ENCODE results near the gene GATB. TPM values are rescaled to one million over a fixed set of nuclear protein-coding genes. Genes with fewer than 3 reads are reported as not detected.
A peak's percentile ranks its signal among the peaks of the same experiment; 100 is the strongest.

Gene GATB
- total RNA-seq, 1 experiment from 2014 or later = 21.2 TPM

- 0 out of 7 replicates have a peak overlapping the region, but pooled peaks of 1 of the 3 experiments have one; percentile 44 for H3K27ac Mint-ChIP-seq
- TF ChIP-seq, protein P1, sequence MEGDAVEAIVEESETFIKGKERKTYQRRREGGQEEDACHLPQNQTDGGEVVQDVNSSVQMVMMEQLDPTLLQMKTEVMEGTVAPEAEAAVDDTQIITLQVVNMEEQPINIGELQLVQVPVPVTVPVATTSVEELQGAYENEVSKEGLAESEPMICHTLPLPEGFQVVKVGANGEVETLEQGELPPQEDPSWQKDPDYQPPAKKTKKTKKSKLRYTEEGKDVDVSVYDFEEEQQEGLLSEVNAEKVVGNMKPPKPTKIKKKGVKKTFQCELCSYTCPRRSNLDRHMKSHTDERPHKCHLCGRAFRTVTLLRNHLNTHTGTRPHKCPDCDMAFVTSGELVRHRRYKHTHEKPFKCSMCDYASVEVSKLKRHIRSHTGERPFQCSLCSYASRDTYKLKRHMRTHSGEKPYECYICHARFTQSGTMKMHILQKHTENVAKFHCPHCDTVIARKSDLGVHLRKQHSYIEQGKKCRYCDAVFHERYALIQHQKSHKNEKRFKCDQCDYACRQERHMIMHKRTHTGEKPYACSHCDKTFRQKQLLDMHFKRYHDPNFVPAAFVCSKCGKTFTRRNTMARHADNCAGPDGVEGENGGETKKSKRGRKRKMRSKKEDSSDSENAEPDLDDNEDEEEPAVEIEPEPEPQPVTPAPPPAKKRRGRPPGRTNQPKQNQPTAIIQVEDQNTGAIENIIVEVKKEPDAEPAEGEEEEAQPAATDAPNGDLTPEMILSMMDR (conservative IDR thresholded peaks at IDR 0.05) = no peak
- Histone ChIP-seq H3K18ac (ENCODE audit: insufficient read length, low read depth, low read length) (no peak overlapping the region), H3K79me2 (ENCODE audit: insufficient read depth, low read length) (no peaks in the 10 kb centered on the region), H2AK5ac (ENCODE audit: insufficient read length, low read length) (no peak overlapping the region), H4K5ac (ENCODE audit: insufficient read length, low read depth, low read length) (no peak overlapping the region), H3K27me3 (ENCODE audit: insufficient read depth, low read length) (no peaks in the 10 kb centered on the region), H3K56ac (ENCODE audit: insufficient read length, low read depth, low read length) (no peak overlapping the region), H4K20me1 (ENCODE audit: control insufficient read depth, insufficient read depth, insufficient read length) (peaks cover 2% of the 10 kb centered on the region), H2BK5ac (ENCODE audit: insufficient read length, low read length) (no peak overlapping the region), H3K79me1 (ENCODE audit: insufficient read depth, low read depth, low read length, poor library complexity, severe bottlenecking) (no peaks in the 10 kb centered on the region), H4K8ac (replicated peaks; ENCODE audit: insufficient read length, low read depth, low read length) (no peak overlapping the region), H2BK15ac (ENCODE audit: low read depth, low read length) (no peak overlapping the region), H3K23ac (ENCODE audit: insufficient read length, low read depth, low read length) (no peak overlapping the region), H3T11ph (ENCODE audit: low read length) (no peak overlapping the region), H3K9ac (ENCODE audit: extremely low read depth, insufficient read length, low read length) (no peak overlapping the region), H2BK20ac (ENCODE audit: low read depth, low read length, poor library complexity, severe bottlenecking) (no peak overlapping the region), H2BK12ac (ENCODE audit: insufficient read length, low read depth, low read length) (no peak overlapping the region), H2BK120ac (ENCODE audit: low read depth, low read length, poor library complexity, severe bottlenecking) (no peak overlapping the region), H4K91ac (ENCODE audit: insufficient read length, low read depth, low read length) (no peak overlapping the region), H3K4me1 (ENCODE audit: insufficient read depth, low read length) (no peaks in the 10 kb centered on the region), H3K4ac (ENCODE audit: low read depth, low read length) (no peak overlapping the region), H3K27ac (ENCODE audit: insufficient read length, low read depth, low read length) (no peak overlapping the region), H2AFZ (ENCODE audit: low read length) (no peak overlapping the region), H3K9me3 (ENCODE audit: control insufficient read depth, low read depth, low read length) (no peaks in the 10 kb centered on the region), H3K23me2 (ENCODE audit: insufficient read length, low read depth, low read length, poor library complexity, severe bottlenecking) (no peaks in the 10 kb centered on the region), H3K14ac (ENCODE audit: insufficient read depth, low read length) (no peak overlapping the region), H3K4me2 (ENCODE audit: insufficient read depth, insufficient read length, low read length) (no peak overlapping the region)
- H3K36me3 Mint-ChIP-seq (ENCODE audit: insufficient read depth in 1 of 3, low read depth in 3 of 3) = peaks cover 0 to 8% (median 0%) of the 10 kb centered on the region in 3 experiments; a peak in 2 of 7 replicates
- H3K9me3 Mint-ChIP-seq = no peaks in the 10 kb centered on the region
- no peak overlapping the region for H3K4me3 Mint-ChIP-seq
- no CpG with 5 or more reads among the region's 4 CpGs for WGBS (ENCODE audit: extremely low coverage, insufficient read length, low lambda C conversion rate)
- no peaks in the 10 kb centered on the region for H3K27me3 Mint-ChIP-seq (ENCODE audit: low read depth)
- DNase-seq = no peak
- peaks cover 26 to 36% of the 10 kb centered on the region in 2 experiments for H3K4me1 Mint-ChIP-seq
Observed at GRCh38 chr4:151690876-151691275, 69.9 kb downstream of the GATB start.

Data from H9 (cell line).